Prostate gland (tissue), 2 donors: ENCODE data around the gene EPN1. TPM values are rescaled to one million over a fixed set of nuclear protein-coding genes. Genes with fewer than 3 reads are reported as not detected.

Experiments used
- DNase-seq: peaks from one replicate; pipeline ENCODE4 v3.0.0-alpha.2; 2019; ENCODE audit warnings: low spot score
- H3K27ac ChIP-seq, 2 donors: fragments of 200-600 bp; sonication (generic); 2 replicates each; pipeline ENCODE4 v1.5.1; 2017 to 2019
- H3K27me3 ChIP-seq: fragments of 200-600 bp; sonication (generic); replicated peaks from 2 replicates; pipeline ENCODE4 v1.5.1; 2019; ENCODE audit not compliant: insufficient read depth
- H3K36me3 ChIP-seq, 2 donors: fragments of 200-600 bp; sonication (generic); 1 replicate in 1 of 2; 2 replicates in 1 of 2; pipeline versions ENCODE4 v1.5.1 to v1.8.1; 2017 to 2019
- H3K4me1 ChIP-seq: fragments of 200-600 bp; sonication (generic); replicated peaks from 2 replicates; pipeline ENCODE4 v1.5.1; 2019
- H3K4me3 ChIP-seq, 2 donors: fragments of 200-600 bp; sonication (generic); 2 replicates each; pipeline ENCODE4 v1.5.1; 2017 to 2019
- H3K9me3 ChIP-seq: fragments of 200-600 bp; sonication (generic); 2 replicates; pipeline ENCODE4 v1.5.1; 2017
- POLR2A ChIP-seq: fragments of 450-650 bp; IDR thresholded peaks from one replicate; pipeline ENCODE4 v1.6.1; 2016; ENCODE audit warnings: antibody characterized with exemption, mild to moderate bottlenecking
- POLR2AphosphoS5 ChIP-seq: sonication (generic); formaldehyde crosslinking; IDR thresholded peaks from one replicate; pipeline ENCODE4 v1.6.1; 2017; ENCODE audit warnings: antibody characterized with exemption
- WGBS: methylation state at CpG from one replicate; pipeline ENCODE4 v1.1.5; 2018; 5-methylcytosine and 5-hydroxymethylcytosine counted together
- intact Hi-C: fragments of 100-400 bp; cut with DNase I; formaldehyde crosslinking; loops from one replicate; pipeline ENCODE4 v1.14.2; 2022
- total RNA-seq, 2 donors: library from RNA; depleted of rRNA; stranded (reverse); fragments of >200 nt; gene quantifications; one replicate each; pipeline ENCODE4 v1.1.0, GENCODE V29; 2016
- TF ChIP-seq, protein P1 (sequence below), 4 experiments: fragments of 200-600 bp in 2 of 4; fragments of 450-650 bp in 2 of 4; sonication (generic) in 2 of 4; IDR thresholded peaks; 1 replicate in 3 of 4; 2 replicates in 1 of 4; pipeline ENCODE4 v1.5.1; 2016 to 2019; ENCODE audit warnings: antibody characterized with exemption in 4 of 4, mild to moderate bottlenecking in 2 of 4, moderate library complexity in 2 of 4

EPN1 gene
- total RNA-seq, 2 donors from 2014 or later = 160 to 345 TPM

GRCh38 chr19:55643003-55643886, 31.8 kb upstream of the EPN1 start, which contains the start of gene ZNF581:
TSS of gene ZNF581 (plus strand) at chr19:55643649. CDS start at chr19:55644572, 923 bp downstream.
- Histone ChIP-seq H3K4me1 (peaks cover 33% of the 10 kb centered on the region), H3K9me3 (no peaks in the 10 kb centered on the region), H3K27ac (peak within 1 kb of the TSS; percentile 93 to 95), H3K27me3 (no peaks in the 10 kb centered on the region), H3K4me3 (peak within 1 kb of the TSS; percentile 85 to 91), H3K36me3 (no peaks in the 10 kb centered on the region)
- WGBS = 3% methylated on average over 53 of the region's 56 CpGs
- intact Hi-C loops = no loop called here
- peak; percentile 56 for DNase-seq
- TF ChIP-seq, protein P1, sequence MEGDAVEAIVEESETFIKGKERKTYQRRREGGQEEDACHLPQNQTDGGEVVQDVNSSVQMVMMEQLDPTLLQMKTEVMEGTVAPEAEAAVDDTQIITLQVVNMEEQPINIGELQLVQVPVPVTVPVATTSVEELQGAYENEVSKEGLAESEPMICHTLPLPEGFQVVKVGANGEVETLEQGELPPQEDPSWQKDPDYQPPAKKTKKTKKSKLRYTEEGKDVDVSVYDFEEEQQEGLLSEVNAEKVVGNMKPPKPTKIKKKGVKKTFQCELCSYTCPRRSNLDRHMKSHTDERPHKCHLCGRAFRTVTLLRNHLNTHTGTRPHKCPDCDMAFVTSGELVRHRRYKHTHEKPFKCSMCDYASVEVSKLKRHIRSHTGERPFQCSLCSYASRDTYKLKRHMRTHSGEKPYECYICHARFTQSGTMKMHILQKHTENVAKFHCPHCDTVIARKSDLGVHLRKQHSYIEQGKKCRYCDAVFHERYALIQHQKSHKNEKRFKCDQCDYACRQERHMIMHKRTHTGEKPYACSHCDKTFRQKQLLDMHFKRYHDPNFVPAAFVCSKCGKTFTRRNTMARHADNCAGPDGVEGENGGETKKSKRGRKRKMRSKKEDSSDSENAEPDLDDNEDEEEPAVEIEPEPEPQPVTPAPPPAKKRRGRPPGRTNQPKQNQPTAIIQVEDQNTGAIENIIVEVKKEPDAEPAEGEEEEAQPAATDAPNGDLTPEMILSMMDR (IDR thresholded peaks at IDR 0.05) = peak in 1 of 4 experiments; percentile 9
- TF ChIP-seq POLR2AphosphoS5 (peak; percentile 86), POLR2A (no peak)

DNA sequence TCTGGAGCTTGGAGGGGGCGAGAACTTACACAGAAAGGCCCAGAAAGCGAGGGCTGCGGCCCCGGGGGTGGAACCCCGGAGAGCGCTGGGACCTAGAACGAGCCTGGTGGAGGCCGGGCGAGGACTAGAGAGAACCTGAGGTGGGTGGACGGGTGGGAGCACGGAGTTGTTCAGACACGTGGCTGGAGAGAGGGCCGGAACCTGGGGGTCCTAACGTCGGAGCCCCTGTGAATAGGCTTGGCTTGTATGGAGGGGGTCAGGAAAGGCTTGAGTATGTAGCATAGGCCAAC, 31.2 kb upstream of the EPN1 start:
- TF ChIP-seq, protein P1 (IDR thresholded peaks at IDR 0.05) = no peak
- TF ChIP-seq POLR2A = no peak
- no peak for TF ChIP-seq POLR2AphosphoS5
- H3K27ac ChIP-seq = peak overlapping the region; percentile 93 to 95
- intact Hi-C loops = no loop called here
- no peaks in the 10 kb centered on the region for H3K27me3 ChIP-seq
- DNase-seq = no peak
- H3K4me1 ChIP-seq = peaks cover 37% of the 10 kb centered on the region
- H3K4me3 ChIP-seq = peak overlapping the region; percentile 85 to 91
- WGBS = 2% methylated on average over 15 of the region's 15 CpGs
- H3K36me3 ChIP-seq = no peaks in the 10 kb centered on the region
- no peaks in the 10 kb centered on the region for H3K9me3 ChIP-seq

GRCh38 chr19:55644191-55644833, 30.7 kb upstream of the EPN1 start:
- H3K4me3 ChIP-seq = peak overlapping the region; percentile 85 to 91
- H3K4me1 ChIP-seq = peaks cover 38% of the 10 kb centered on the region
- intact Hi-C loops = no loop called here
- no peaks in the 10 kb centered on the region for H3K36me3 ChIP-seq
- TF ChIP-seq POLR2A = no peak
- no peak for TF ChIP-seq POLR2AphosphoS5
- TF ChIP-seq, protein P1 (IDR thresholded peaks at IDR 0.05) = no peak
- WGBS = 39% methylated on average over 12 of the region's 12 CpGs
- H3K27ac ChIP-seq = peak overlapping the region; percentile 93 to 95
- DNase-seq = no peak
- no peaks in the 10 kb centered on the region for H3K27me3 ChIP-seq
- H3K9me3 ChIP-seq = no peaks in the 10 kb centered on the region

GRCh38 chr19:55644842-55645511, 30.0 kb upstream of the EPN1 start:
- Histone ChIP-seq H3K27ac (no peak overlapping the region), H3K27me3 (no peaks in the 10 kb centered on the region), H3K4me3 (no peak overlapping the region), H3K36me3 (no peaks in the 10 kb centered on the region), H3K4me1 (peaks cover 35% of the 10 kb centered on the region), H3K9me3 (no peaks in the 10 kb centered on the region)
- no peak for DNase-seq
- WGBS = 79% methylated on average over 28 of the region's 28 CpGs
- intact Hi-C loops = no loop called here
- TF ChIP-seq POLR2A (no peak), POLR2AphosphoS5 (no peak)
- TF ChIP-seq, protein P1 (IDR thresholded peaks at IDR 0.05) = no peak
